K562 (cell line): ENCODE measurements around the gene RHOF. TPM values are rescaled to one million over a fixed set of nuclear protein-coding genes. Genes with fewer than 3 reads are reported as not detected.
A peak's percentile ranks its signal among the peaks of the same experiment; 100 is the strongest.

Source experiments
- ATAC-seq: fragments of 200-7000 bp; cut with Tn5 transposase; 3 replicates; pipeline ENCODE4 v1.9.1; 2020; ENCODE audit warnings: moderate library complexity
- BruUV-seq: library from RNA; stranded (reverse); fragments of 400-500 nt; replicated peaks from 2 replicates; lab custom pipeline; 2021; lab: Mats Ljungman, UMichigan
- CTCF ChIA-PET: fragments of 300-600 bp; formaldehyde crosslinking; extraction: SDS; loops from one replicate; lab custom pipeline; 2021; ENCODE audit warnings: low intra/inter-chr PET ratio; lab: Yijun Ruan, JAX
- POLR2A ChIA-PET: fragments of 300-600, 350-650 bp; sonication (Branson Sonifier 250); formaldehyde crosslinking; extraction: SDS; loops from one replicate; lab custom pipeline; 2021; ENCODE audit warnings: antibody characterized with exemption, inconsistent platforms; lab: Yijun Ruan, JAX
- DNase-seq, 4 experiments: peaks; one replicate each; pipeline versions ENCODE4 v3.0.0 to v3.0.0-alpha.2; 2011 to 2018; ENCODE audit warnings: low spot score in 3 of 4, mixed read lengths in 3 of 4; ENCODE audit errors: extremely low read depth in 1 of 4
- FAIRE-seq: peaks from 2 replicates; lab custom pipeline; 2011; peaks lifted over from hg19 to GRCh38; lab: Jason Lieb, UNC
- H2AFZ ChIP-seq: 2 replicates; pipeline ENCODE4 v1.6.0; 2011; ENCODE audit warnings: low read depth, low read length, control low read depth, inconsistent platforms
- H3K27ac ChIP-seq: fragments of 200-600 bp; 3 replicates; pipeline ENCODE4 v1.8.0; 2011; ENCODE audit warnings: low read depth, mild to moderate bottlenecking, control low read depth, inconsistent platforms, low read length, moderate library complexity, mixed read lengths; ENCODE audit errors: extremely low read depth
- H3K27me3 ChIP-seq, 2 experiments: fragments of 300-600 bp in 1 of 2; 2 replicates in 1 of 2; 3 replicates in 1 of 2; pipeline versions ENCODE4 v1.6.0 to v1.8.0; 2011; ENCODE audit warnings: inconsistent platforms in 2 of 2, low read length in 2 of 2, mild to moderate bottlenecking in 1 of 2, mixed read lengths in 1 of 2, moderate library complexity in 1 of 2; ENCODE audit not compliant: control insufficient read depth in 2 of 2, insufficient read depth in 2 of 2
- H3K36me3 ChIP-seq: fragments of 300-600 bp; 3 replicates; pipeline ENCODE4 v1.8.0; 2011; ENCODE audit warnings: mild to moderate bottlenecking, low read length, inconsistent platforms; ENCODE audit not compliant: control insufficient read depth, insufficient read depth
- H3K4me1 ChIP-seq, 2 experiments: fragments of 200-600 bp in 1 of 2; replicated peaks in 1 of 2; 2 replicates in 1 of 2; 3 replicates in 1 of 2; pipeline versions ENCODE4 v1.5.1 to v1.8.0; 2011; ENCODE audit warnings: inconsistent platforms in 2 of 2, low read length in 2 of 2, mild to moderate bottlenecking in 1 of 2, mixed read lengths in 1 of 2, moderate library complexity in 1 of 2; ENCODE audit not compliant: control insufficient read depth in 2 of 2, insufficient read depth in 2 of 2
- H3K4me2 ChIP-seq: 2 replicates; pipeline ENCODE4 v1.6.1; 2011; ENCODE audit warnings: low read length, control low read depth, inconsistent platforms, mixed read lengths; ENCODE audit not compliant: insufficient read depth
- H3K4me3 ChIP-seq: fragments of 200-600 bp; sonication (generic), shearing (Covaris generic); 2 replicates; pipeline ENCODE4 v1.5.1; 2016; ENCODE audit warnings: control low read depth, inconsistent platforms
- H3K79me2 ChIP-seq: fragments of 200-600 bp; 3 replicates; pipeline ENCODE4 v1.8.0; 2011; ENCODE audit warnings: low read length, inconsistent platforms; ENCODE audit not compliant: control insufficient read depth, insufficient read depth
- H3K9ac ChIP-seq, 2 experiments: 2 replicates each; pipeline versions ENCODE4 v1.6.0 to v1.6.1; 2011; ENCODE audit warnings: low read depth in 2 of 2, low read length in 2 of 2, control low read depth in 1 of 2, inconsistent platforms in 1 of 2, mild to moderate bottlenecking in 1 of 2, mixed read lengths in 1 of 2; ENCODE audit not compliant: insufficient read depth in 1 of 2
- H3K9me1 ChIP-seq: one replicate; pipeline ENCODE4 v1.6.0; 2011; ENCODE audit warnings: inconsistent platforms, mild to moderate bottlenecking, low read length, moderate library complexity; ENCODE audit not compliant: control insufficient read depth, insufficient read depth
- H3K9me3 ChIP-seq: replicated peaks from 2 replicates; pipeline ENCODE4 v1.5.1; 2011; ENCODE audit warnings: low read depth, low read length, inconsistent platforms; ENCODE audit not compliant: control insufficient read depth, insufficient read depth
- H4K20me1 ChIP-seq: replicated peaks from 2 replicates; pipeline ENCODE4 v1.6.1; 2011; ENCODE audit warnings: low read length, inconsistent platforms, mixed read lengths; ENCODE audit not compliant: control insufficient read depth, insufficient read depth
- CSDE1 ChIP-seq, 2 experiments: fragments of 450-650 bp; IDR thresholded peaks; 2 replicates each; pipeline ENCODE4 v1.6.1; 2016; ENCODE audit warnings: mild to moderate bottlenecking in 1 of 2
- DMBX1 ChIP-seq: fragments of 250-450 bp; sonication (Bioruptor Pico); IDR thresholded peaks from 2 replicates; pipeline ENCODE4 v1.8.0; 2022; ENCODE audit warnings: inconsistent platforms, mild to moderate bottlenecking, moderate library complexity, borderline replicate concordance
- MECOM ChIP-seq: fragments of 250-450 bp; sonication (Bioruptor Pico); IDR thresholded peaks from 2 replicates; pipeline ENCODE4 v1.8.0; 2022; ENCODE audit warnings: inconsistent platforms
- MTF1 ChIP-seq: fragments of 250-450 bp; sonication (Bioruptor Pico); IDR thresholded peaks from 2 replicates; pipeline ENCODE4 v1.9.0; 2021; ENCODE audit warnings: moderate library complexity, mild to moderate bottlenecking, inconsistent platforms, borderline replicate concordance
- MYC ChIP-seq, 2 experiments: fragments of 250-450 bp in 1 of 2; sonication (Bioruptor Pico) in 1 of 2; IDR thresholded peaks; 2 replicates each; pipeline versions ENCODE4 v1.5.1 to v1.6.1; 2012 to 2021; ENCODE audit warnings: low read depth in 2 of 2, borderline replicate concordance in 1 of 2, improper control_type of control experiment in 1 of 2, low read length in 1 of 2, mild to moderate bottlenecking in 1 of 2, moderate library complexity in 1 of 2
- NR1H2 ChIP-seq: sonication (generic); formaldehyde crosslinking; IDR thresholded peaks from 2 replicates; pipeline ENCODE4 v1.4.0; 2020; ENCODE audit warnings: mild to moderate bottlenecking, missing genetic modification reagents
- POLR2G ChIP-seq: fragments of 200-400 bp; formaldehyde crosslinking; IDR thresholded peaks from 2 replicates; pipeline ENCODE4 v1.6.1; 2017; ENCODE audit warnings: low read depth, mild to moderate bottlenecking, antibody characterized with exemption, low read length, moderate library complexity
- RB1 ChIP-seq: fragments of 450-650 bp; IDR thresholded peaks from 2 replicates; pipeline ENCODE4 v1.6.1; 2017; ENCODE audit warnings: low read depth, mild to moderate bottlenecking
- RFX7 ChIP-seq: fragments of 250-450 bp; sonication (Bioruptor Pico); IDR thresholded peaks from 2 replicates; pipeline ENCODE4 v1.5.1; 2021; ENCODE audit warnings: mild to moderate bottlenecking
- SPI1 ChIP-seq: IDR thresholded peaks from 2 replicates; pipeline ENCODE4 v1.6.1; 2011; ENCODE audit warnings: low read depth, low read length, control low read depth, borderline replicate concordance
- STAT5B ChIP-seq: fragments of 250-450 bp; sonication (Bioruptor Pico); IDR thresholded peaks from 2 replicates; pipeline ENCODE4 v1.8.0; 2021; ENCODE audit warnings: mild to moderate bottlenecking, inconsistent platforms
- SUPT5H ChIP-seq: fragments of 450-650 bp; IDR thresholded peaks from 2 replicates; pipeline ENCODE4 v1.6.1; 2016
- ZFPM2 ChIP-seq: fragments of 250-450 bp; sonication (Bioruptor Pico); IDR thresholded peaks from 2 replicates; pipeline ENCODE4 v1.5.1; 2022; ENCODE audit warnings: mild to moderate bottlenecking
- ZNF449 ChIP-seq: fragments of 250-450 bp; sonication (Bioruptor Pico); IDR thresholded peaks from 2 replicates; pipeline ENCODE4 v1.8.0; 2022; ENCODE audit warnings: moderate library complexity, mild to moderate bottlenecking, inconsistent platforms
- WGBS: fragments of 100-300 bp; shearing (Covaris generic); methylation state at CpG from one replicate; pipeline ENCODE4 v1.1.6; 2016; ENCODE audit warnings: low coverage, mixed read lengths; ENCODE audit not compliant: insufficient coverage; ENCODE audit errors: missing lambda C conversion rate; 5-methylcytosine and 5-hydroxymethylcytosine counted together
- in situ Hi-C: fragments of 300-500 bp; cut with MboI; formaldehyde crosslinking; loops from 4 replicates; pipeline ENCODE4 v1.15.0; 2018; ENCODE audit warnings: inconsistent platforms, mixed read lengths
- intact Hi-C: fragments of 100-400 bp; cut with micrococcal nuclease; formaldehyde crosslinking; loops from 2 replicates; pipeline ENCODE4 v1.14.2; 2022
- polyA plus RNA-seq, 8 experiments: library from polyadenylated mRNA; depleted of rRNA in 4 of 8; stranded (reverse) in 5 of 8; unstranded in 3 of 8; fragments of >200 nt; fragmentation: Nextera tagmentation in 2 of 8; fragmentation: Illumina TruSeq in 1 of 8; extraction: Ambion mirVana in 2 of 8; extraction: Trizol in 1 of 8; gene quantifications; 2 replicates each; pipeline versions ENCODE4 v1.2.1 to v1.2.3, GENCODE V29; 2011 to 2014; ENCODE audit warnings: inconsistent platforms in 1 of 8, missing spikeins in 1 of 8
- total RNA-seq, 7 experiments: library from RNA; depleted of rRNA in 6 of 7; stranded (reverse); fragments of >200 nt in 6 of 7; fragmentation: Illumina TruSeq in 2 of 7; extraction: Trizol in 2 of 7; gene quantifications; 2 replicates each; pipeline versions ENCODE4 v1.2.1 to v1.2.3, GENCODE V29; 2011 to 2021; ENCODE audit warnings: low replicate concordance in 1 of 7
- TF ChIP-seq, protein P1 (sequence below): fragments of 450-650 bp; IDR thresholded peaks from 2 replicates; pipeline ENCODE4 v1.6.1; 2016; ENCODE audit warnings: low read depth, mild to moderate bottlenecking, moderate library complexity
- TF ChIP-seq, protein P2 (sequence below): sonication (generic); formaldehyde crosslinking; IDR thresholded peaks from 2 replicates; pipeline ENCODE4 v1.8.1; 2023; ENCODE audit warnings: mild to moderate bottlenecking, missing genetic modification reagents

The RHOF gene
- total and polyA plus RNA-seq, 9 of the 15 experiments (the other 6 are each of a cell fraction or from before 2014, with no cell fraction given), result 0.13 to 10.1 (median 4.0) TPM

DNA sequence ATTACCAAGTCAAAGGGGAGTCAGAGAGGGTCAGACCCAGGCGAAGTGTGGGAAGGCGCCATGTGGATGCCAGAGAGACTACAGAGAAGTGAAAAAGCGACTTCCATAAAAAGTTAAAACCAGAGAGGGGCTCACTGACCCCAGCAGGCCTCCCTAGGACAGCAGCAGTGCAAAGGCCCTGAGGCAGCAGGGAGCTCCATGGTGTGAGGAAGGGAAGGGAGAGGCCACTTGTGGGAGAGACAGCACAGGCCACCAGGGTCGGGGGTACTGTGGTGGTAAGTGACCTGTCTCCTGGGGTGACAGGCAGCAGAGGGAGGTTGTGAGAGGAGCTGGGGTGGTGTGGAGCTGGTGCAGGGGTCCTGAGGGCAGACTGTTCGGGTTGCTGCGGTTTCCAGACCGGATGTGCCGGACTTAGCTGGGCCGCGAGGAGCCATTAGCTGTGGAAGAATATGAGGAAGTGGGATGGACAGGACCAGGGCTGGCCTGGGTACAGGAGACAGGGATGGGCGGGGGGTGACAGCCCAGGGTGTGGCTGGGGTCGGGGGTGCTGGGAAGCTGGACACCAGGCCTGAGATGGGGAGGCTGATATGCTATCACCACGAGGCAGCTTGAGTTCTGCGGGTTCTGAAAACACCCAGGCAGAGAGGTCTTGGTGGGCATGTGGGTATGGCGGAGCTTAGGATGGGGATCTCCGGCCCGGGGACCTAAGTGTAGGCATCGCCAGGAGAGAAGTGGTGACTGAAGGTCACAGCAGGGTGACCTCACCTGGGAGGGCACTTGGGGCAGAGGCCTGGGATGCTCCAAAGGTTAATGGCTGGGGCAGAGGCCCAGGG, 33.0 kb upstream of the RHOF start:
- DNase-seq (no peak), ATAC-seq (no peak; the same call in 2 of the 3 replicates), FAIRE-seq (no peak)
- intact Hi-C loops, result no loop called here
- Histone ChIP-seq H3K9ac (peak overlapping the region in 1 of 2 experiments; percentile 73; a peak in 2 of 4 replicates), H3K9me1 (no peaks in the 10 kb centered on the region), H4K20me1 (no peaks in the 10 kb centered on the region; the same call in 1 of the 2 replicates), H3K36me3 (peaks cover 87% of the 10 kb centered on the region), H3K27me3 (no peaks in the 10 kb centered on the region), H3K79me2 (no peaks in the 10 kb centered on the region), H2AFZ (no peak overlapping the region), H3K4me3 (no peak overlapping the region), H3K9me3 (no peaks in the 10 kb centered on the region), H3K4me1 (peaks cover 0 to 25% of the 10 kb centered on the region in 2 experiments; a peak in 2 of 5 replicates), H3K4me2 (no peak overlapping the region), H3K27ac (no peak overlapping the region)
- ChIA-PET POLR2A (interaction anchor here (0.6 to 3.3 kb wide), 7 partner anchors 11 to 90 kb away, joined by 3 to 21 read pairs (median 6); no protein-coding TSS in a partner anchor), CTCF (no interaction called here)
- 70% methylated on average over 12 of the region's 18 CpGs for WGBS
- no TSS peak for BruUV-seq
- in situ Hi-C loops, result loop anchor here (25.0 kb wide), 1 partner anchor 1561 kb away; the partner anchor contains the start of gene KMT5A
- TF ChIP-seq RB1, result no peak
- no peak for TF ChIP-seq DMBX1 (CRISPR knock-in tag)
- peak; percentile 67; the same call in 1 of the 2 replicates for TF ChIP-seq POLR2G
- no peak for TF ChIP-seq STAT5B (CRISPR knock-in tag)
- no peak for TF ChIP-seq NR1H2
- no peak for TF ChIP-seq CSDE1 (IDR thresholded peaks at IDR 0.05)
- TF ChIP-seq, protein P1, sequence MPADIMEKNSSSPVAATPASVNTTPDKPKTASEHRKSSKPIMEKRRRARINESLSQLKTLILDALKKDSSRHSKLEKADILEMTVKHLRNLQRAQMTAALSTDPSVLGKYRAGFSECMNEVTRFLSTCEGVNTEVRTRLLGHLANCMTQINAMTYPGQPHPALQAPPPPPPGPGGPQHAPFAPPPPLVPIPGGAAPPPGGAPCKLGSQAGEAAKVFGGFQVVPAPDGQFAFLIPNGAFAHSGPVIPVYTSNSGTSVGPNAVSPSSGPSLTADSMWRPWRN, result no peak
- TF ChIP-seq SUPT5H, result no peak
- no peak for TF ChIP-seq MTF1 (CRISPR knock-in tag)
- peak; percentile 62; the same call in 1 of the 2 replicates for TF ChIP-seq SPI1
- TF ChIP-seq MYC (IDR thresholded peaks at IDR 0.05; ENCODE audit: low read depth, low read length), result no peak
- TF ChIP-seq MYC (CRISPR knock-in tag; IDR thresholded peaks at IDR 0.05; ENCODE audit: borderline replicate concordance, low read depth), result no peak
- no peak for TF ChIP-seq ZFPM2 (CRISPR knock-in tag)
- TF ChIP-seq ZNF449 (CRISPR knock-in tag), result no peak
- TF ChIP-seq MECOM (CRISPR knock-in tag), result no peak
- TF ChIP-seq, protein P2, sequence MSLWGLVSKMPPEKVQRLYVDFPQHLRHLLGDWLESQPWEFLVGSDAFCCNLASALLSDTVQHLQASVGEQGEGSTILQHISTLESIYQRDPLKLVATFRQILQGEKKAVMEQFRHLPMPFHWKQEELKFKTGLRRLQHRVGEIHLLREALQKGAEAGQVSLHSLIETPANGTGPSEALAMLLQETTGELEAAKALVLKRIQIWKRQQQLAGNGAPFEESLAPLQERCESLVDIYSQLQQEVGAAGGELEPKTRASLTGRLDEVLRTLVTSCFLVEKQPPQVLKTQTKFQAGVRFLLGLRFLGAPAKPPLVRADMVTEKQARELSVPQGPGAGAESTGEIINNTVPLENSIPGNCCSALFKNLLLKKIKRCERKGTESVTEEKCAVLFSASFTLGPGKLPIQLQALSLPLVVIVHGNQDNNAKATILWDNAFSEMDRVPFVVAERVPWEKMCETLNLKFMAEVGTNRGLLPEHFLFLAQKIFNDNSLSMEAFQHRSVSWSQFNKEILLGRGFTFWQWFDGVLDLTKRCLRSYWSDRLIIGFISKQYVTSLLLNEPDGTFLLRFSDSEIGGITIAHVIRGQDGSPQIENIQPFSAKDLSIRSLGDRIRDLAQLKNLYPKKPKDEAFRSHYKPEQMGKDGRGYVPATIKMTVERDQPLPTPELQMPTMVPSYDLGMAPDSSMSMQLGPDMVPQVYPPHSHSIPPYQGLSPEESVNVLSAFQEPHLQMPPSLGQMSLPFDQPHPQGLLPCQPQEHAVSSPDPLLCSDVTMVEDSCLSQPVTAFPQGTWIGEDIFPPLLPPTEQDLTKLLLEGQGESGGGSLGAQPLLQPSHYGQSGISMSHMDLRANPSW, result no peak
- no peak for TF ChIP-seq RFX7 (CRISPR knock-in tag)
